Stimulated activated CD4-positive, alpha-beta T cell treated with anti-CD3 and anti-CD28 coated beads, Interleukin-4, amount 100 ng/mL, for 4 hours (primary cell): ENCODE data around the gene SMAP1.
"Not testable (repeated sequence)": the region's sequence is repeated elsewhere in the genome, so short reads cannot be mapped to it uniquely, and the experiment has no call there.

ENCODE experiments used
- DNase-seq, 2 experiments: peaks; one replicate each; pipeline ENCODE4 v3.0.0-alpha.2; 2020

SMAP1 gene

DNA sequence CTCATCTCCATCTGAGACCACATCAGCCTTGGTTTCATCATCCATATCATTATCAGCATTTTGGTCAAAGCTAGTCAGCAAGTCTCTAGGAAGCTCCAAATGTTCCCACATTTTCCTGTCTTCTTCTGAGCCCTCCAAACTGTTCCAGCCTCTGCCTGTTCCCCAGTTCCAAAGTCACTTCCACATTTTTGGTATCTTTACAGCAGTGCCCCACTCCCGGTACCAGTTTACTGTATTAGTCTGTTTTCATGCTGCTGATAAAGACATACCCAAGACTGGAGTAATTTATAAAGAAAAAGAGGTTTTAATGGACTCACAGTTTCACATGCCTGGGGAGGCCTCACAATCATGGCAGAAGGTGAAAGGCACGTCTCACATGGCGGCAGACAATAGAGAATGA, 74.8 kb downstream of the SMAP1 start:
- DNase-seq: not testable (repeated sequence)

DNA sequence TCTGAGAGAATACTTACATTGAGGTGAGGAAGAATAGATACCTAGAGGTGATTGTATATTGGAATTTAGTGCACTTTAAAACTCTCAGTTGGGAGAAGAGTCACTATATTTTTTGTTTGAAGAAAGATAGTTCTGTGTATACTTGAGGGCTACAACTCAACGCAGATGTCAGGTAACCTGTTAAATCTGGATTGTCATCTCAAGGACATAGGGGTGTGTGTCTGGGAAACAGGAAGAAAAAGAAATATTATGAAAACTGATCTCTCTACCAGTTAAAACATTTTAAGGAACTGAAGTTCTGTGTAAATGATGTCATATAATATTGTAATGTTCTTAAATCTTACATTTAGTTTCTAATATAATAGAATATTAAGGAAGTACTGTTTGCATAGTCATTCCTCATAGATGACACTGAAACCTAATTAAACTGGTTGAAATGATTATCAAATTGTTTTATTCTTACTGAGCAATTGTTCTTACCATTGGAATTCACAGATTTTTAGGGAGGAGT, 86.2 kb downstream of the SMAP1 start:
- no peak for DNase-seq

DNA sequence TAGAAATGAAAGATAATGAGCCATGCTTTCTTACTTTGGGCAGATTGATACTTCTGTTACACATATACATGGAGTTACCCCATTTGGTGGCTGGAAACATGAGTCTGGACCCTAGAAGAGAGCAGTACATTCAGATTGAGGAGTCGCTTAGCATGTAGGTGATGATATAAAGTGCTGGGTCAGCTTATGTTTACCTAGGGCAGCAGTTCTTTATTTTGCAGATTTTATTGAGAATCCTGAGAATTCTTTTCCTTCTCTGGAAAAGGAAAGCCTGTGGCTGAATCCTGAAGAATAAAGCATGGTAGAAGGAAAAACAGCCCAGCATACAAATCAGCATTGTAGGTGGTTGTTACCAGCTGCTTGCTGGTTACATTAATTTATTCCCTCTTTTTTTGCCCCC, 91.2 kb downstream of the SMAP1 start:
- DNase-seq: no peak

DNA sequence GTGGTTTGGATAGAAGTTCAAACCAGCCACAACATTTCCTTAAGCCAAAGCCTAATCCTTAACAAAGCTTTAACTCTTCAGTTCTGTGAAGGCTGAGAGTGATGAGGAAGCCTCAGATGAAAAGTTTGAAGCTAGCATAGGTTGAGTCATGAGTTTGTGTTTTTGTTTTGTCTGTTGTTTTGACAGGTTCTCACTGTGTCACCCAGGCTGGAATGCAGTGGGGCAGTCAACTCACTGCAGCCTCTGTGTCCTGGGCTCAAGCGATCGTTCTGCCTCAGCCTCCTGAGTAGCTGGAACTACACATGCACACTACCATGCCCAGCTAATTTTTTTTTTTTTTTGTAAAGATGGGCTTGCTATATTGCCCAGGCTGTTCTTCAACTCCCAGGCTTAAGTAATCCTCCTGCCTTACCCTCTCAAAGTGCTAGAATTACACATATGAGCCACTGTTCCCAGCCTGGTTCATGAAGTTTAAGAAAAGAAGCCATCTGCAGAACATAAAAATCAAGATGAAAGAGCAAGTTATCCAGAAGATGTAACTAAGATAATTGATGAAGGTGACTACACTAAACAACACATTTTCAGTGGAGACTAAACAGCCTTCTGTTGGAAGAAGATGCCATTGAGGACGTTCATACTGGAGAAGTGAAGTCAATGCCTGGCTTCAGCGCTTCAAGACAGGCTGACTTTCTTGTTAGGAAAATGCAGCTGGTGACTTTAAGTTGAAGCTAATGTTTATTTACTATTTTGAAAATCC, 96.2 kb downstream of the SMAP1 start:
- DNase-seq: no peak

DNA sequence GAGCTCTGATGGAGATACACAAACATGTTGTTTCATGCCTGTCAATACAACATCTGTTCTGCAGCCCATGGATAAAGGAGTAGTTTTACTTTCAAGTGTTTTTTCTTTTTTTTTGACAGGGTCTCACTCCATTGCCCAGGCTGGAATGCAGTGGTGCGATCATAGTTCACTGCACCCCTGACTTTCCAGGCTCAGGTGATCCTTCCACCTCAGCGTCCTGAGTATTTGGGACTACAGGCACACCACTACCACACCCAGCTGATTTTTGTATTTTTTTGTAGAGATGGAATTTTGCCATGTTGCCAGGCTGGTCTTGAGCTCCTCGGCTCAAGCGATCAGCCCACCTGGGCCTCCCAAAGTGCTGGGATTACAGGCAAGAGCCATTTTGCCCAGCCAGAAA, 97.0 kb downstream of the SMAP1 start:
- no peak for DNase-seq

DNA sequence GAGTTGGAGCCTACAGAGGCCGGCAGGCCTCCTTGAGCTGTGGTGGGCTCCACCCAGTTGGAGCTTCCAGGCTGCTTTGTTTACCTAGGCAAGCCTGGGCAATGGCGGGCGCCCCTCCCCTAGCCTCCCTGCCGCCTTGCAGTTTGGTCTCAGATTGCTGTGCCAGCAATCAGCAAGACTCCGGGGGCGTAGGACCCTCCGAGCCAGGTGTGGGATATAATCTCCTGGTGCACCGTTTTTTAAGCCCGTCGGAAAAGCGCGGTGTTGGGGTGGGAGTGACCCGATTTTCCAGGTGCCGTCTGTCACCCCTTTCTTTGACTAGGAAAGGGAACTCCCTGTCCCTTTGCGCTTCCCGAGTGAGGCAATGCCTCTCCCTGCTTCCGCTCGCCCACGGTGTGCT, 103.7 kb downstream of the SMAP1 start:
- not testable (repeated sequence) for DNase-seq

DNA sequence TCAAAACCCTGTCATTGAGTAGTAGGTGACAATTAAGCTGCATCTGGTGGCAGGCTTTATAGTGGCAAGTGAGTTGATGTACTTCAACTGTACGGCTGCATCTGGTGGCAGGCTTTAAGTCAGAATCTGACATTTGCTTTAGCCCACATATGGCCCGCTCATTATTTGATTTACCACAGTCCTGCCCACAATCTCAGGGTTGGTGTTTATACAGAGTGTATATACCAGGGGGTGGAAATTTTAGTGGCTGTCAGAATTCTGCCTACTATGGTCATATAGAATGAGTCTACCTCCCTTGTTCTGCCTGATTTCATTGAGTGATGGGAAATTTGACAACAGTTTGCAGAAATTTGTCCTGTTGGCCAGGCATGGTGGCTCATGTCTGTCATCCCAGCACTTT, 112.3 kb downstream of the SMAP1 start:
- no peak for DNase-seq

DNA sequence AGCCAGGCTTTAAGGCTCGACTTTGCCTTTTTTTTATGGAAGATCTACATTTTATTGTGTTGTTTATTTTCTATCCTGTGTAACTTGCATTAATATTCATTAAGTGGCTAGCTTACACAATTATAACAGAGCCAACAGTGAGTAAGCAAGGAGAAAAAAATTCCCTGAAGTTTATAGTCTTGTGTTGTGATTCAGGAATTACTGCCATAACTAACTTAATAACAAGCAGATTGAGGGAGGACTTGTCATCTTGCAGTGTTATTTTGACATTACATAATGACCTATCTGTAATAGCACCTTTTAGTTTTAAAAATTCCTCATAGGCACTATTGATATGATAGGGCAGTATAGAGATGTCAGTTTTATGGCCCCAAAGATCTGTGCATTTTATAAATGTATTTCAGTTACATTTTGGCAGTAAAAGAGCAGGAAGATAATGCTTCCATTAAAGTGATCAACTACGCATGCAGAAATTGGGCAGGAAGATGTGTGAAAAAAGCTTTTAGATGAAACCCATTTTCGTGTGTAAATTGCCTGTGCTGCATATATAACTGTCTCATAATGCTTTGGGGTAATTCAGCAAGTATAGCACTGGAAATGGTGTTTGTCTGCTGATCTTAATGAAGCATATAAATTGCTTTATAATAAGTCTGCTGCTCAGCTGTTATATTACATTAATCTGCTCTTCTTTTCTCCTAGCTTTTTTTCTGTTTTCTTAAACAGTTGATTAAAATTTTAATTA, 123.0 kb downstream of the SMAP1 start:
- DNase-seq: no peak

DNA sequence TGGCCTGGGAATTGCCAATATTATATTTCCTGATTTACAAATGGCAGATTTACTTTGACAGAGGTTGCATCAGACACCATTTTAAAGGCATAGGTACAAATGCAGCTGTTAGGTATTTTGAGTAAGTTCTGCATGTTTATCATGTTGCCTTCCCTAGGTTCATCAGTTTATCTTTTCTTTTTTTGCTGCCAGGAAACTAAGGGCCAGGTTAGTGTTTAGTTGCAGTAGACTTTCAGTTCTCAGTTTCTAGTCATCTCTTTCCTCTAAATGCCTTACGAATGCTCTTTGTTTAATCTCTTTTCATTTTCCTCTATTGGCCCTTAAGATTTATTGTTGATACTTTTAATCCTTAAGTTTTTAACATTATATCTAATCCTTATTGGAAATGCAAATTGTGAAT, 129.9 kb downstream of the SMAP1 start:
- no peak for DNase-seq

DNA sequence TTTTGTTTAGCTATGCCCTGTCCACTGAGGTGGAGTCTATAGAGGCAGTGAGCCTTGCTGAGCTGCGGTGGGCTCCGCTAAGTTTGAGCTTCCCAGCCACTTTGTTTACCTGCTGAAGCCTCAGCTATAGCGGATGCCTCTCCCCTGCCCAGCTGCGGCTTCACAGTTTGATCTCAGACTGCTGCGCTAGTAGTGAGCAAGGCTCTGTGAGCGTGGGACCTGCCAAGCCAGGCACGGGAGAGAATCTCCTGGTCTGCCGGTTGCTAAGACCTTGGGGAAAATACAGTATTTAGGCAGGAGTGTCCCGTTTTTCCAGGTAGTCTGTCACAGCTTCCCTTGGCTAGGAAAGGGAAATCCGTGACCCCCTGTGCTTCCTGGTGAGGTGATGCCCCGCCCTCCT, 138.4 kb downstream of the SMAP1 start:
- no peak for DNase-seq

DNA sequence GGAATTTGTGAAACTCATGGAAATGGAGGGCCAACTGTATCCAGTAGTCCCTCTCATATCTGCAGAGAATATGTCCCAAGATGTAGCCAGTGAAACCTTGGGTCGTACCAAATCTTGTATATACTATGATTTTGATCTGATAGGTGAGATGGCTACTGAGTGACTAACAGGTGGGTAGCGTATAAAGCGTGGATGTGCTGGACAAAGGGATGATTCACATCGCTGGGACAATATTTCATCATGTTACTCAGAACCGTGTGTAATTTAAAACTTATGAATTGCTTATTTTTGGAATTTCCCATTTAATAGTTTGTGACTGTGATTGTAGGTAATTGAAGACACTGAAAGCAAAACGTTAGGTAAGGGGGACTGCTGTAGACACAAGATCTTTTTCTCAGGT, 144.1 kb downstream of the SMAP1 start:
- no peak for DNase-seq

DNA sequence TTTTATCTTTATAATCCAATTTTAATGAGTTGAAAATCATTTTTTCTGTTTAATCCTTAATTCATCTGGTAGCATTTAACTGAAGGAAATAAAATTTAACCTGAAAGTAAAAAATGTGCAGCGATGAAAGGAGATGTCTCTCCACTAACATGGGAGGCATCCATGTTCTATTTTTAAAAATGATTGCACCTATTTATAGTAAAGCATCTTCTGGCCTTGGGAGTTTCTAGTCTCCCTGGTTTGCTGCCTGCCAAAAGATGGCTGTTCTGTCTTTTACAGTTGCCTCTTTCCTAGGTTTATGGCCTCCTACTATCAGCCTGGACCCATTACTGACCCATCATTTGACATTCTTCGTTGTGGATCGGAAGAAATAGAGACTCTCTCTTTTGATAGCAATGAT, 146.2 kb downstream of the SMAP1 start:
- DNase-seq: no peak

DNA sequence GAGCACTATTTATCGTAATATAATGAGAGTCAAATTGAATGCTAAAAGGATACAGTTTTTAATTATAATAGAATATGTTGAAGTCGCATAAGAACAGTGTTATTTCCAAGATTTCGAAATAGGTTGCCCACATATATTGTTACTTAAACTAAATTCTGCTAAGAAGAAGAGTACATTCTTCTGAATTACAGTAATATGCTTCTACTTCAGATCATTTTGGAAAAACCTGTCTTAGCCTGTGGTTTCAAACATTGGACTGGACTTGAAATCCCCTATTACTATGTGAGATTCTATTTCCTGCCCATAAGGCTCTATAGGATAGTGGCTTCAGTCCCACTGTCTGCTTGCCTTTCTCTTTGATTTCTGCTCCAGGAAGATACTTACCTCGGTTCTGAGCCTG, 152.0 kb downstream of the SMAP1 start:
- no peak for DNase-seq

DNA sequence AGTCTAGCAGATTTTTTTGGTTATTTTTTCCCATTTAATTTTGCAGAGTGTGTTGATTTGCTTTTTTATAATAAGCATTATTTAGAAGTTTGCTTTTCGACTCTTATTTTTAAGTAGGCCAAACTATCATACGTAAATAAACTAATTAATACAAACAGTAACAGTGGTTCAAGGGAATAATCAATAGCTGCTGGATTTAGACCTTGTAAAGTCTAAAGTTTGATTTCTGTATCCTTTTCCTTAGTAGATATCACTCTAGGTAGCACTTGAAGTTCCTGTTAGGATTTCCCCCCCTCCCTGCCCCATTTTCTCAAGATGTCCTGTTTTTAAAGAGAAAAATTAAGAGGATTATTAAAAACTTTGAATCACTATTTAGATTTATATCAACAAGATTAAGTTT, 153.1 kb downstream of the SMAP1 start:
- DNase-seq: no peak

DNA sequence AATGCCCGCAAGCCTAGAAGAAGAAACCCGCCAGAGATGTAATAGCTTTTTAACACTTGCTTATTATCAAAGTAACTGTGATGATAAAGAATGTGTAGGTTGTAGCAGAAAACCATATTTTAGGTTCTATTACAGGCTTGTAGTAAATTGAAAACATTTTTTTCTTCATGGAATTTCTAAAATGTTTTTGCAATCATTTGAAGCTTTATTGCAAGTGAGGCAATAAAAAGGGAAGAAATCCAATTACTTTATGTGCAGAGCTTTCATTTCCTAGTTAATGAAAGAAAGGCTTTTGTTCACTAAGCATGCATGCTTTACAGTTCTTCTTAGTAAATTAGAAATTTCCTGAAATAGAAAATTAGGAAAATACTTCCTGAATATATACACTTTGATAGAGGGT, 154.1 kb downstream of the SMAP1 start:
- DNase-seq: no peak

DNA sequence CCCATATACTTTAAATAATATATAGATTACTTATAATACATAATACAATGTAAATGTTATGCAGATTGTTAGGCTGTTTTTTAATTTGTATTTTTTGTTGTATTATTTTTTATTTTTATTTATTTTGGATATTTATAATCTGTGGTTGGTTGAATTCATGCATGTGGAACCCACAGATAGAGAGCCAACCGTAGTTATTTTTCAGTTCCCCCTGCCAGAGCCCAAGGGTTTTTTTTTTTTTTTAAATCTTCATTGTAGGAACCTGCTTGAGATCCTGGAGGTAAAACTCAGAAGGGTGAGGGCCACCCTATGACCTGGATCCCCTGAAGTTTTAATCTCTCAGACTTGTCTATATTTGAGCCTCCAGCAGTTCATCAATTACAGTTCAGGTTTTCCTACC, 156.0 kb downstream of the SMAP1 start:
- no peak for DNase-seq

DNA sequence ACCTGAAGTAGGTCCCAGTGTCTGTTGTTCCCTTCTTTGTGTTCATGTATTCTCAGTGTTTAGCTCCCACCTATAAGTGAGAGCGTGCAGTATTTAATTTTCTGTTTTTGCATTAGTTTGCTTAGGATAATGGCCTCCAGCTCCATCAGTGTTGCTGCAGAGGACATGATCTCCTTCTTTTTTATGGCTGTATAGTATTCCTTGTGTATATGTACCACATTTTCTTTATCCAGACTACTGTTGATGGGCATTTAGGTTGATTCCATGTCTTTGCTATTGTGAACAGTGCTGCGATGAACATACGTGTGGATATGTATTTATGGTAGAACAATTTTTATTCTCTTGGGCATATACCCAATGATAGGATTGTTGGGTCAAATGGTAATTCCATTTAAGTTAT, 163.7 kb downstream of the SMAP1 start:
- no peak for DNase-seq

DNA sequence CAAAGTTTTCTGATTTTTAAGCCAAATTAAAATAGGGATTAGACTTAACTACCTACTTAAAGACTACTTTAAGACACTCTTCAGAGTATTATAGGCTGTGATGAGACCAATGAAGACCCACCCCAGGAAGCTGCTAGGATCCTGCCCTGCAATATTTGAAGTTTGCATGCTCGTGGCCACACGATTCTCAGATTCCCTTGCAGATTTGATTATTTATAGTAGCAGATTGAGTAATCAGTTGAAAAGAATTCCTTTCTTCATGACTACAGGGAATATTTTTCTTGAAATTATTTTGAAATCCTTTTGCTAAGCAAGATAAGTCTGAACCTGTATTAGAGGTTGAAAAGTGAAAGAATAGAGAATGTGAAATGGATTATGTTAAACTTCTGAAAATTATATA, 166.8 kb downstream of the SMAP1 start:
- DNase-seq: no peak

DNA sequence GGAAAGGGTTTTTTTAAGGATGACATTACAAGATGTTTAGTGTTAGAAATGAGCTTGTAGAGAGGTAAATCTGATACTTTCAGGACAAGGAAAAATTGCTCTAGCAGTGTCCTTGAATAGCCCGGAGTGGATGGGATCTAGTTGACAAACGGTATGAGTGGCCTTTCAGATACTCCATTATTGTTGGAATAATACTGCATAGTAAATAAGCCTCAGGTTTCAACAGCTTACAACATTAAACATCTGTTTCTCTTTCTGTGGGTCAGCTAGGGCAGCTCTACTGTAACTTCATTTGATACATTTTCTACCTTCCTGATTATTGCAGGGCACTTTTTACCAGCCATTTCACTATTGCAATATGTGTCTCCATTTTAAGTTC, 171.2 kb downstream of the SMAP1 start:
- DNase-seq: no peak

DNA sequence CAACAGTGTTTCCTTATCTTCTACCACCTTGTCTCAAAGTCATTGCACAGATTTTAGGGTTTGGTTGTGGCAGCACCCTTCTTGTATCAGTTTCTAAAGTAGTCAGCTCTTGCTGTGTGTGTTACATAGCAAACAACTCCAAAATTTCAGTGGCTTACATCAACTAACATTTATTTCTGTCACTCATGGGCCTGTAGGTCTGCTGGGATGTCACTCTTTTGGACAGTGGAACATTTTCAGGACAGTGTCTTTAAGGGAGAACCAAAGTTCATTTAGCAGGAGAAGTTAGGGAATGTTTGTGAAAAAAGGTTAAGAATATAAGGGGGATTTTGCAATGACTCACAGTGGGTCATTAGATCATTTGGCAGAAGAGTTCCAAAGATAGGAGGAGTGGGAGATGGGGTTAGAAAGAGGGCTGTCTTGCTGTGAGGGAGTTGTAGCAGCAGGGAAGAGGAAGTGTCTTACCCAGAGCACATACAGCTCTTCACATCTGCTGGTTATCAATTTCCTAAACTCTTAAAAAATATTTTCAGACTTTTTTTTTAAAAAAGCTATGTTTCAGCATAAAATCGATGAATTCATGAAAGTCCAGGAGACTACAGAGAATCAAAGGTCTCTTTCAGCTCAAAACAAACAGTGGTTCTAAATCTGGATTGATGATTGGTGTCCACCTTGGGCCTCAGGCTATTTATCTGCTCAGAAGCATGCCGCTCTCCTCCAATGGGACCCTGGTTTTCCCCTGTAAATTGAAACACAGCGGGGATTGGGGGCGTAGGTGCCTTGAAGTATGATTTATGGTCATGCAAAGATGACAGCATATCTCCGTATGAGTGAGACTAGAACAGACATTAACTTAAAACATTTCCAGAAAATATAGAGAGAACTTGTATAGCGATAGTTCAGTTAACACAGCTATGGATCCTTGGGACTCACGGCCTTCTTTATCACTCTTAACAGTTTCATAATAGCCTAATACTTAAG, 171.9 kb downstream of the SMAP1 start:
- DNase-seq: no peak

DNA sequence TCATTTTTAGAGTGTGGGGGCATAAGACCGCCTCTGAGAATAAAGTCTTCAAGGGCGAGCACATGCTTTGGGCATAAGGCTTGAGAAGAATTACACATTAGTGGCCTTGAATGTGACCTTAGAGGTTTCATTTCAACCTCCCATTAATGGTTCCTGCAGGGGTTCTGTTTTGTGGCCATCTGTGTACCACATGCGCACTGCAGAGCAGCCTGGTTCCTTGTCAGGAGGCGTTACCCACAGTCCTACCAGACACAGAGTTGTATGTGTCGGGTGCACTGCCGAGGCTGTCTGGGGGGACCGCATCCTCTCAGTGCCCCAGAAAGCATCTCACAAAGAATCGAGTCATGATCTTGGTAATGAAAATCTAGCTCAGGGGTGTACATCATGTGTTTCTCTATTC, 173.4 kb downstream of the SMAP1 start:
- no peak for DNase-seq

DNA sequence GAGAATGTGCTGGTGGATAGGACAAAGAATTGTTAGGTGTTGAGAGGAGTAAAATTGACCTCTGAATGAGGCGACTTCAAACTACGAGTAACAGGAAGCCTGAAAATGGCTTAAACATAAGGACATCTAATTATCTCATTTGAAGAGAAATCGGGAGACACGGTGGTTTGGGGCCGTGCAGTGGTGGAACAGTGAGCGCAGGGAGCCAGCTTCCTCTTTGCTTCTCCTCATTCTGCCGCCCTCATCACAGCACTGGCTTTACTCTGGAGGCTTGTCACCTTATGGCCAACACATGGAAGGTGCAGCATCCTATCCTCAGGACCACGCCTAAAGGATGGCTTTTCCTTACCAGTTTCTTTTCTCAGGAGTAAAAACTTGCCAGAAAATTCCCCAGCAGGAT, 174.9 kb downstream of the SMAP1 start:
- no peak for DNase-seq

DNA sequence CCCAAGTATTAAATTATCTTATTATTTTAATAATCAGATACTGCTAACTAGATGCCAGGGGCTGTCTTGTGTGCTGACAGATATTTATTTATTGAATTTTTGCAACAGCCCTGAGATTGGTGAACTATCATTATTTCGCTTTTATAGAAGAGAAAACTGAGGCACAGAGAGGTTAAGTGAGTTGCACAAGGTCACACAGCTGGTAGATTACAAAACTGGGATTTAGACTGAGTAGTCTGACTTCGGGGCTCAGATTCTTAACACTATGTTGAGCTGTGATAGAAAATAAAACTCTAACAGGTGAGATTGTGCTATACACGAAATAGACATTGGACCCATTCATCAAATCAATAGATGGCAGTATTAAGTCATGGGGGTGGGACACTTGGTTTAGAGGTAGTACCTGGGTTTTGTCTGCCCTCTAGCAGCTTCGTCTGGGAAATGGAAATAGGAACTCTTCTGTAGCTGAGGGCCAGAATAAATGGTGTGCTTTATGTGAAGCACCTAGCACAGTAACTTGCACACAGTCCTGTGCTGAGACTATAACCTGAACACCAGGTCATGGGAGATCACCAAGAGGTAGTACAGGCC, 175.7 kb downstream of the SMAP1 start:
- DNase-seq: no peak
